Retinal pigment epithelial cell (primary cell): Measurements from ENCODE around the gene PDE1C.
"Not testable (repeated sequence)": the region's sequence is repeated elsewhere in the genome, so short reads cannot be mapped to it uniquely, and the experiment has no call there.

Experiments used
- DNase-seq: peaks from one replicate; pipeline ENCODE4 v3.0.0-alpha.2; 2010; ENCODE audit warnings: low read depth
- H3K4me3 ChIP-seq: 2 replicates; pipeline ENCODE4 v1.5.1; 2011; ENCODE audit warnings: mild to moderate bottlenecking, low read length, control low read depth, moderate library complexity
- TF ChIP-seq, protein P1 (sequence below): conservative IDR thresholded peaks from 2 replicates; pipeline ENCODE4 v1.5.1; 2011; ENCODE audit warnings: low read depth, low read length, control low read depth, inconsistent platforms

Gene PDE1C

DNA sequence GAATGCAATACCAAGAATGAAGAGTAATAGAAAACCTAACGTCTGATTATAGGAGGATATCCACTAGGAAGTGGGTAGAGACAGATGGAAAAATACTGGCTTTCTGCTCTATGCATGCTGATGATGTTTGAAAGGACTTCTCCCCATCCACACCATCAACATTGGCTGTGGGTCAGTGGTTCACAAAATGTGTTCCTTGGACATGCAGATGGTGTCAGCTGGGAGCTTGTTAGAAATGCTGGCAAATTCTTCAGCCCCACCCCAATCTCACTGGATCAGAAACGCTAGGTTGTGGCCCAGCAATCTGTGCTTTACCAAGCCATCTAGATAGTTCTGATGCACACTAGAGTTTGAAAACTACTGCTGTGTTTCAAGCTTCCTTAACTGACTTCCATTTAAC is 219.1 kb downstream of the PDE1C start:
- TF ChIP-seq, protein P1, sequence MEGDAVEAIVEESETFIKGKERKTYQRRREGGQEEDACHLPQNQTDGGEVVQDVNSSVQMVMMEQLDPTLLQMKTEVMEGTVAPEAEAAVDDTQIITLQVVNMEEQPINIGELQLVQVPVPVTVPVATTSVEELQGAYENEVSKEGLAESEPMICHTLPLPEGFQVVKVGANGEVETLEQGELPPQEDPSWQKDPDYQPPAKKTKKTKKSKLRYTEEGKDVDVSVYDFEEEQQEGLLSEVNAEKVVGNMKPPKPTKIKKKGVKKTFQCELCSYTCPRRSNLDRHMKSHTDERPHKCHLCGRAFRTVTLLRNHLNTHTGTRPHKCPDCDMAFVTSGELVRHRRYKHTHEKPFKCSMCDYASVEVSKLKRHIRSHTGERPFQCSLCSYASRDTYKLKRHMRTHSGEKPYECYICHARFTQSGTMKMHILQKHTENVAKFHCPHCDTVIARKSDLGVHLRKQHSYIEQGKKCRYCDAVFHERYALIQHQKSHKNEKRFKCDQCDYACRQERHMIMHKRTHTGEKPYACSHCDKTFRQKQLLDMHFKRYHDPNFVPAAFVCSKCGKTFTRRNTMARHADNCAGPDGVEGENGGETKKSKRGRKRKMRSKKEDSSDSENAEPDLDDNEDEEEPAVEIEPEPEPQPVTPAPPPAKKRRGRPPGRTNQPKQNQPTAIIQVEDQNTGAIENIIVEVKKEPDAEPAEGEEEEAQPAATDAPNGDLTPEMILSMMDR, result no peak
- no peak overlapping the region for H3K4me3 ChIP-seq
- DNase-seq, result no peak

DNA sequence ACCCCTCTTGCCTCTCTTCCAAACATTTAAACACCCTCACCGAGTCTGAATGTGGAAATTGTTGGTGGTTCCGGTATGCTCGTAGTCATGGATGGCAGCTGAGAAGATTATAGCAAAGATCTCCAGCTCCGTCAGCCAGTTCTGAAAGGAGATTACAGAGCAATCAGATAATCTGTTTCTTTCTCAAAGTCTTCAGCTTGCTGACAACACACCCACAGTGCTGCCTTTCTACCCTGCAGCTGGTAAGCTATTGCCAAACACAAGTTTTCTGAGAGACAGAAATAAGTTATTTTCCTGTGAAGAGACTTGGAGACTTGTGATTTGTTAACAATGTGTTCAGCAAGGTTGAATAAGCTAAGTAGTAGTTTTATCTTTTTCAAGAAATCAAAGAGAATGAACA is 219.6 kb downstream of the PDE1C start:
- TF ChIP-seq, protein P1, result no peak
- no peak overlapping the region for H3K4me3 ChIP-seq
- DNase-seq, result peak; percentile 15

DNA sequence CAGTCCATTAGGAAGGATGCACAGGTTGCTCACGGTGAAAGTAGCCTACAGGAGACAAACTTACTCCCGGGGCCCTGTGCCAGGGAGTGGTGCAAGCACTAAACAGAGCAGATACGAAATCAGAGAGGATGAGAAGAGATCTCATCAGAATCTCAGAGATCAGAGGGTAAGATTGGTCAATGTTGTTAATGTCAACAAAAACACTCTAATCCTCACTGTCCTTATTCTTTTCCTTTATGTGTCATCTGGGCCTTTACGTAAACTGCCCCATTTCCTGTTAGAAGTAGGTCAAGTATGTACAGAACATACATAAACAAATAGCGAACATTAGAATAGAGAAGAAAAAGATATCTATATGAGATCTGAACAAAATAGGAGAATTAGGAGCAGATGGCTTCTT is 220.1 kb downstream of the PDE1C start:
- no peak for DNase-seq
- TF ChIP-seq, protein P1, result no peak
- no peak overlapping the region for H3K4me3 ChIP-seq

DNA sequence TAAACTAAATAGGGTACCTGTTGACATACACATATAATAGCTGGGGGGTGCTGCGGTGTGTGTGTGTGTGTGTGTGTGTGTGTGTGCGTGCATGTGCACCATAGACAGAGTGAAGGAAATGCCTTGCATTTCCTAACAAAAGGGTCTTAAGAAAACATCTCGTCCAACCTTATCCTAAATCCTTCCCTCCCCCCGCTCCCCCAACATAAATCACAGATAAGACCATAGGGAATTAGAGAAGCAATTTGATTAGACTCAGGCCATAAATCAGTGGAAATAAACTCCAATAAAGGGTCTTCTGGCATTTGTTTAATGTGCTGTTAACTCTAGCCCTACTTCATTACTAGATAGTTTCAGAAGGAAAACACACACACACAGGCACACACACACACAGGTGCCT is 234.7 kb downstream of the PDE1C start:
- no peak for DNase-seq
- TF ChIP-seq, protein P1, result no peak
- H3K4me3 ChIP-seq, result no peak overlapping the region

DNA sequence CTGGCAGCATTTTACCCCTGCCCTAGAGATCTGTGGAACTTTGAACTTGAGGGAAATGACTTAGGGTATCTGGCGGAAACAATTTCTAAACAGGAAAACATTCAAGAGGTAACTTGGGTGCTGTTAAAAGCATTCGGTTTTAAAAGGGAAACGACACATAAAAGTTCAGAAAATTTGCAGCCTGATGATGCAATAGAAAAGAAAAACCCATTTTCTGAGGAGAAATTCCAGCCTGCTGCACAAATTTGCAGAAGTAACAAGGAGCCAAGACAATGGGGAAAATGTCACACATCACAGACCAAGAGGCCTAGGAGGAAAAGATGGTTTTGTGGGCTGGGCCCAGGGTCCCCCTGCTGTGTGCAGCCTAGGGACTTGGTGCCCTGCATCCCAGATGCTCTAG is 236.6 kb downstream of the PDE1C start:
- not testable (repeated sequence) for DNase-seq, H3K4me3 ChIP-seq

DNA sequence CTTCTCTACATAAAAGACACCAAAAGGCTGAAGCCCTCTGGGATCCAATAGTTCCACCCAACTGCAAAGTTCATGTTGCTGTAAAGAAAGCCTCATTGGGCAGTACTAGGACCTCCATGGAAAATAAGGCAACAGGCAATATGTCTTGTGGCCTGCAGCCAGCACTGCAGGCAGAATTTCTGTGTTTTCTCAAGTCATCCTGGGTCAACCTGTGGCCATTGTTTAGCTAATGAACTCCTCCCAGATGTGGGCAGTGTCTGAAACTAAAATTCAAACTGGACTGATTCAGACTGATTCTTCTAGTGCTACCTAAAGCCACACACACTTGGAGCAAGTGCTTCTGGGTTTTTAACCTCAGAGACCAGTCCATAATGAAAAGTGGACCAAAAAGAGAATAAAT is 241.7 kb downstream of the PDE1C start:
- no peak overlapping the region for H3K4me3 ChIP-seq
- TF ChIP-seq, protein P1, result no peak
- DNase-seq, result no peak

DNA sequence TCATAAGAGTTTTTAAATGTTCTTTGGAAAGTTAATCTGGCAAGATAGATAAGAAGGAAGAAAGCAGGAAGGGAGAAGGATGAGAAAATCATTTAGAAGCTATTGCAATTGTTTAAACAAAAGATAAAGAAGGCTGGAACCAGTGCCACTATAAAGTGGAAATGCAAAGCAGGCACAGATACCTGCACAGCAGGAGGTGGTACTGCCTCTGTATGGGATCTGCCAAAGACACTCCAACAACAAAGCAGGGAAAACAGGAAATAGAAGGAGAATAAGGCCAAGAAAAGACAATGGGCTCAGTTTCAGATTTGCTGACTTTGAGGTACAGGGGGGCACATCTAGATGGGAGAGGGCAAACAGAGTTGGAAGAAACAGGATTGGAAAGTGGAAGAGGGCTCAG is 244.6 kb downstream of the PDE1C start:
- no peak overlapping the region for H3K4me3 ChIP-seq
- TF ChIP-seq, protein P1, result no peak
- DNase-seq, result no peak

DNA sequence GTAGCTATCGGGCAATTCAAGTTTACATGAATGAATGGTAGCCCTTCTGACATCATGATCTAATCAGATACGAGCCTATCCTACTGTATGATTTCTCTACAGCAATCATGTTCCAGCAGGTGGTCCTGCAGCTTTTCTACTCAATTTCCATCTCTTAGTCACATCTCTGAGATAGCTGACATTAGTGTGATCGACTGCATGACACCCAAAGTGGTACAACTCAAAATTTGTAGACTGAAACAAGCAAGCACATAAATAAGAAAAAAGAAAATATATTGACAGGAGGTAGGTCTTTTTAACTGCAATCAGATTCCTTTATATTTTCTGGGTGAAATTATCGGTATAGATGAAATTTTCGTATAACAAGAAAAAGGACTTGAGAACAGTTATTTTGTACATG is 251.2 kb downstream of the PDE1C start:
- H3K4me3 ChIP-seq, result no peak overlapping the region
- TF ChIP-seq, protein P1, result no peak
- no peak for DNase-seq
